ENCODE data around the gene CEPT1. TPM values are rescaled to one million over a fixed set of nuclear protein-coding genes. Genes with fewer than 3 reads are reported as not detected.
"Not testable (repeated sequence)": the region's sequence is repeated elsewhere in the genome, so short reads cannot be mapped to it uniquely, and the experiment has no call there.

CEPT1 gene
- 14.4 TPM for total RNA-seq
- long read RNA-seq, transcript CEPT1-201 (9 exons, 2,198 nt) = major isoform, 8 of 12 reads
- long read RNA-seq, partial matches to known transcripts = 1 of 12 reads
- long read RNA-seq, other reads (novel, unspliced or antisense) = 2 of 12 reads

DNA sequence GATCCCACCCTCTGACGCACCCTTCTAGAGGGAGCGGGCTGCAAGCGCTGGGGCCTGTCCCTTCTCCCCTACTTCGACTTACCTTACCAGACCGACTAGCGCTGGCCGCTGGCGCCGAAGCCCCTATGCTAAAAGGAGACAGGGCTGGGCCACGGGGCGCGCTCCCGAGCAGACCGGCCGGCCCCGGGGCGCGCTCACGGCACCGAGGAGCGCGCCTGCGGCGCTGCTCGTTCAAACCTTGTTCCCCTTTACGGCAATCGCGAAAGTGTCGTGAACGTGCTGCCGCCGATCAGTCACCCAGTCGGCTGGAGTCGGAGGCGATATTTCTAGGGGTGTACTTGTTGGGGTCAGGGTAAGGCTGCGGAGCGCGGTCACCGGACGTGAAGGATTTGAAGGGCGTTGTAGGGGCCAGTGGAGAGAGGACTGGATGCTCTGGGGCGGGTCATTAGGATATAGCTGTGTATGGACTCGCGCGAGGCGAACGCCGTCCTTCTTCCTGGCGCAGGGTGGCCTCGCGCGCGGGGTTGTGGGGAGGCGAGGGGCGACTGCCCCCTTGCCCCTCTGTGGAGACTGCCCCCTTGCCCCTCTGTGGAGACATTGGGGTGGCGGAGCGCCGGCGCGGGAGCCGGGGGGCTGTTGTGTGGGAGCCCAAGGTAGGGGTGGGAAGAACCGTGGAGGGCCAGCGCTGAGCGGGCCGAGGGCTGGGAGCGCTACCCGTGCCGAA, at the start of gene CEPT1, which contains the start of gene DRAM2:
CEPT1 (plus strand) TSS at position 268 of the 724 bp plus-strand sequence. CDS start 7,492 bp downstream, outside the sequence.
DRAM2 (minus strand) TSS at position 138 of the 724 bp plus-strand sequence. CDS start 8,539 bp downstream, outside the sequence.
- ATAC-seq (peak; percentile 98), DNase-seq (peak; percentile 95)
- intact Hi-C loops (cut with micrococcal nuclease) = no loop called here

DNA sequence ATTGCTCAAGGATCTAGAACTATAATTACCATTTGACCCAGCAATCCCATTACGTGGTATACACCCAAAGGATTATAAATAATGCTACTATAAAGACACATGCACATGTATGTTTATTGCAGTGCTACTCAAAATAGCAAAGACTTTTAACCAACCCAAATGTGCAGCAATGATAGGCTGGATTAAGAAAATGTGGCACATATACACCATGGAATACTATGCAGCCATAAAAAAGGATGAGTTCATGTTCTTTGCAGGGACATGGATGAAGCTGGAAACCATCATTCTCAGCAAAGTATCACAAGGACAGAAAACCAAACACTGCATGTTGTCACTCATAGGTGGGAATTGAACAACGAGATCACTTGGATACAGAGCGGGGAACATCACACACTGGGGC, 44.6 kb upstream of the CEPT1 start:
- intact Hi-C loops (cut with micrococcal nuclease); ATAC-seq; DNase-seq: not testable (repeated sequence)

DNA sequence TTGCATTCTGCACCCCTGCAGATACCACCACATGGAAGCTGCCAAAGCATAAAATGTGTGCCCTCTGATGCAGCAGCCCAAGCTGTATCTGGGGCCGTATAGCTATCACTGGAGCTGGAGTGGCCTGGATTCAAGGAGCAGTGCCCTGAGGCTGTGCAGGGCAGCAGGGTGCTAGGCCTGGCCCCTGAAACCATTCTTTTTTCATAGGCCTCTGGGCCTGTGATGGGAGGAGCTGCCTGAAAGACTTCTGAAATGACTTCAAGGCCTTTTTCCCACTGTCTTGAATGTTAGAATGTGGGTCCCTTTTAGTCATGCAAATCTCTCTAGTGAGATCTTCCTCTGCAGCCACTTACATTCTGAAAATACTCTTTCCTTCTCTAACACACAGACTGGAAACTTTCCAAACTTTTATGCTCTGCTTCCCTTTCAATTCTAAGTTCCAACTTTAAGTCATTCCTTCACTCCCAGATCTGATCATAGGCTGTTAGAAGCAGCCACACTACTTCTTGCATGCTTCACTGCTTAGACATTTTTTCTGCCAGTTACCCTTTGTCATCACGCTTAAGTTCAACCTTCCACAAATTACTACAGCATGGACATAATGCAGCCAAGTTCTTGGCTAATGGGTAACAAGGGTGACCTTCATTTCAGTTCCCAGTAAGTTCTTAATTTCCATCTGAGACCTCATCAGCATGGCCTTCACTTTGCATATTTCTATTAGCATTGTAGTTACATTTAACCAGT, 42.5 kb upstream of the CEPT1 start:
- intact Hi-C loops (cut with micrococcal nuclease) = no loop called here
- ATAC-seq = no peak
- no peak for DNase-seq

DNA sequence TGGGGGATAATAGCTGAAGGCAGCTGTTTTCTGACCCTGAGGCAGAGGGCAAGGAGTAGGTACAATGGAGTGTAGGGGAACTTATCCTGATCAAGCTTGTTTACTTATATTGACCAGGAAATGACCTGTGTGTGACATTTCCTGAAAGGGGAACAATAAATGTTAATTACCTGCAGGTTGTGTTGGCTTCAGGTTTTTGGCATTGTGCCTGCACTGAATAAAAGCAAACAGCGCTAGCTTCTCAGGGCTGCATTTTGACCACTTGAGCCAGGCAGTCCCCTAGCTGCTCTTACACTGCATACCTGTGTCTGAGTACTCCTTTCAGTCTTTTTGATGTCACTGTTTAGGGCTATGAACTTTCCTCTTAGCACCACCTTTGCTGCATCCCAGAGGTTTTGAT, 40.7 kb upstream of the CEPT1 start:
- intact Hi-C loops (cut with micrococcal nuclease) = no loop called here
- ATAC-seq (no peak), DNase-seq (no peak)

DNA sequence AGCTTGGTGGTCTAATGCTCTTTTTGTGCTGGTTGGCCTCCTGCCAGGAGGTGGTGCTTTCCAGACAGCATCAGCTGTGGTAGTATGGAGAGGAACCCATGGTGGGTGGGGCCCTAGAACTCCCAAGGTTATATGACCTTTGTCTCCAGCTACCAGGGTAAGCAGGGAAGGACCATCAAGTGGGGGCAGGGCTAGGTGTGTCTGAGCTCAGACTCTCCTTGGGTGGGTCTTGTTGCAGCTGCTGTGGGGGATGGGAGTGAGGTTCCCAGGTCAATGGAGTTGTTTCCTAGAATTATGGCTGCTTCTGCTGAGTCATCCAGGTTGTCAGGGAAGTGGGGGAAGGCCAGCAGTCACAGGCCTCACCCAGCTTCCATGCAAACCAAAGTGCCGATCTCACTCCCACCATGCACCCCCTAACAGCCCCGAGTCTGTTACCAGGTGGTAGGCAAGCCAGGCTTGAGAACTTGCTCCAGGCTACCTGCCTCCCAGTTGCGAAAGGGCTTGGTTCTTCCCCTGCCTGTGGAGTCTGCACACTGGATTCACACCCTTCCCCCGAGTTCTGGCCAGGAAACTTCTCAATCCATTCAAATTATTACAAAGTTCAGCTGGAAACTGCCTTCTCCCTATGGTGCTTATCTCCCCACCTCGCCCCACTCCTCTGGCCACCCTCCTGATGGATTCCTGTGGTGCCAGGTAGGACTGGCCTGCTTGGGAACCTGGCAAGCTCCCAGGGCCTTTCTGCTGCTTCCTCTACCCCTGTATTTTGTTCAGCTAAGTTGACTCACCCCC, 38.0 kb upstream of the CEPT1 start:
- intact Hi-C loops (cut with micrococcal nuclease) = no loop called here
- DNase-seq (no peak), ATAC-seq (no peak)

DNA sequence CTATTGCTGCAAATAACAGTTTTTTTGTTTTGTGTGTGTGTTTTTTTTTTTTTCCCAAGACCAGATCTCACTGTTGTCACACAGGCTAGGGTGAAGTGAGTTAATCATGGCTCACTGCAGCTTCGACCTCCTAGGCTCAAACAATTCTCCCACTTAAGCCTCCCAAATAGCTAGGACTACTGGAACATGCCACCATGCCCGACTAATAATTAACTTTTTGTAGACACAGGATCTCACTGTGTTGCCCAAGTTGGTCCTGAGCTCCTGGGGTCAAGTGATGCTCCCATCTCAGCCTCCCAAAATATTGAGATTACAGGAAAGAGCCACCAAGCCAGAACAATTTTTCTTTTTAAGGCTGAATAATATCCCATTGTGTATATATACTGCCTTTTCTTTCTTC, 35.0 kb upstream of the CEPT1 start:
- DNase-seq (no peak), ATAC-seq (no peak)
- intact Hi-C loops (cut with micrococcal nuclease) = no loop called here

DNA sequence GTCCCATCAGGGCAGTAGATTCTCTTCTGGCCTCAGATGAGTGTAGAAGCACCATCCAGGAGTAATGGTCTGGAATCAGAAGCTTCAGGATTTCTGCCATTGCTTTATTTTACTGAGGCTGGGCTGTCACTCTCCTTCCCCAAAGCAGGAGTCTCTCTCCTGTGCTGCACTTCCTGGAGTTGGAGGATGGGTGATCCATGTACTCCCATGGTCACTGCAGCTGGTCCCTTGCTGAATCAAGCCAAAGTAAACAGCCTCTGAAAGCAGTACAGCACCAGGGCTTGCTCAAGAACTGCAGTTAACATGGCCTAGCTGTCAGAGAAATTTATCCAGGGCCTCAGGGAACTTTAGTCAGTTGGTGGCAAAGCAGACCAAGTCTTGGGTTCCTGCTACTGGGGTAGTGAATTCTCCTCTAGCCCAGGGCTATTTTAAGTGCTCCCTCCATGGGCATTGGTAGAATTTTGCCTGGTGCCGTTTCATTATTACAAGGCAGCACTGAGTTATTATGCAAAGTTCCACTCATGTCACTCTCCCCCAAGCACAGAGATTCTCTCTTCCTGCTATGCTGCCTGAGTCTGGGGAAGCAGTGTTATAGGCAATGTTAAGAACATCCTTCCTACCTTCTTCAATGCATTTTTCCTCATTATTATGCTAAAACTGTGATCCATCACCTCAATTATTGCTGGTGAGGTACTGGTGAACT, 29.7 kb upstream of the CEPT1 start:
- intact Hi-C loops (cut with micrococcal nuclease) = no loop called here
- ATAC-seq (peak; percentile 40), DNase-seq (no peak)

DNA sequence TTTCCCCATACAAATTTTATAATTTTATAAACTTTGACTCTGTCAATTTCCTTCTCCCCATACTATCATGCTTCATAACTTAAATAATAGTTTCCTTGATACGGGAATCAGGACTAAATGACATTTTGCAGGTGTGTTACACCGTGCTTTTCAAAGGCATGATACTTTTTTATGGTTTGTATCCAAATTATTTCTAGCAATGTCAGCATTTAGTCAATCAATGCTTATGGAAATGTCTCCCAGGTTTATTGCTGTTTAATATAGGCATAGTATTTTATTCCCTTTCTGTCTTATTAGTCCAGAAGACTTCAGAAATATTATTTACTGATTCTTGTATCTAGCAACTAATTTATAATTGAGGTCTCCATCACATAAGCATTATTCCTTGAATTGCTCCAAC, 23.5 kb upstream of the CEPT1 start:
- DNase-seq (no peak), ATAC-seq (no peak)
- intact Hi-C loops (cut with micrococcal nuclease) = no loop called here

DNA sequence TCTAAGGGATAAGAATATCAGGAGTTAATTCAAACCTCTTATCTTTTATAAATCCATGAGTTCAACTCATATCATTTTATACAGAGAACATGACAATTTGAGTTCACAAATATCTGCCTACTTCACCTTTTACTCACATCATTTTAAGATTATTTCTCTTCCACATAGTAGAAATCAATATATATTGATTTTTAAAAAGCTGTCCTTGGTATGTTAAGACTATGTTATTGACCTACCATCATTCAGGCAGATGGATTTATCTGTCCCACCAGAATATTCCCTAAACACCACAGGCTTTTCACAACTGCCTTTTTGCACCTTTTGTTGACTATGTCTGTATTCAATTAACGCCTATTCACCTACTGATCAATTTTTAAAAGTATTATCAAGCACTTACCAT, 13.7 kb upstream of the CEPT1 start:
- DNase-seq = no peak
- ATAC-seq = no peak
- intact Hi-C loops (cut with micrococcal nuclease) = no loop called here

DNA sequence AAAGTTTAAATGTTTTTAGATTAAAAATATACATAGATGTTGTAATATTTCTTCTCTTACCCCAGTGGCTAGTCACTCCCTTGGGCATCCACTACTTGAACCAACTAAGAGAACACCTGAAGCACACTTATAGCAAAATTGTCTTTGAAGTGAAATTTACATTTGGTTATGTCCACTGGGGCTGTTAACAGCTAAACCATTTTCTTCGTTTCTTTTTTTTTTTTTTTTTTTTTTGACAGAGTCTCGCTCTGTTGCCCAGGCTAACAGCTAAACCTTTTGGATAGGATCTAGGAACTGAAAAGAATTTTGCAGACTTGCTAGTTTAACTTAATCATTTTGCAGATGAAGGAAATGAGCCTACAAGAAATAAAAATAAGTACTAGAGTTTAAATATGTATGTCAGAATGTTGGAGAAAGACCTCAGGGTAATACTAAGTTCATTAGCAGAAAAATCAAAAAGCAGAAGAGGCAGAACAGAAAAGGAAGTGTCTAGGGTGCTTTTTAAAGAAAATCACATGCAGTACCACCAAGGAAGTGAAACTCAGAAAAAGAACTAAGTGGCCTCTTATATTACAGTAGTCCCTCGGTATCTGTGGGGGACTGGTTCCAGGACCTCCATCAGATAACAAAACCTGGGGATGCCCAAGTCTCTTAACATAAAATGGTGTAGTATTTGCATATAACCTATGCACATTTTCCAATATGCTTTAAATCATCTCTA, 11.9 kb upstream of the CEPT1 start:
- intact Hi-C loops (cut with micrococcal nuclease) = no loop called here
- DNase-seq (no peak), ATAC-seq (peak; percentile 51)

DNA sequence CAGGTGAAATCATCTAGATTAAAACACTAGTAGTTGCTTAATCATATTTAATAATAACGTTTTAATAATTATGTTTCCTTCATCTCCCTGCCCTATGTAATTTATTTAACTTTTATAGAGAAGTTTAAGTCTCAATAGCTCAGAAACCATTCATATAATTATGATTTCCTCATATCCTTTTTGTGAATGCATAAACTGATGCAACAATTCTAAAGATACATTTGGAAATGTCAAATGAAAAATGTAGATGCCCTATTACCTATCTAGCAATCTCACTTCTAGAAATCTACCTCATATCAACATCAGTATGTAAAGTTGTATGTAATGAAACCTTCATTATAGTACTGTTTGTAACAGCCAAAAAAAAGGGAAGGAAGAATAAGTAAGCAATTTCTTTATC, 10.6 kb upstream of the CEPT1 start:
- intact Hi-C loops (cut with micrococcal nuclease) = no loop called here
- no peak for ATAC-seq
- no peak for DNase-seq

DNA sequence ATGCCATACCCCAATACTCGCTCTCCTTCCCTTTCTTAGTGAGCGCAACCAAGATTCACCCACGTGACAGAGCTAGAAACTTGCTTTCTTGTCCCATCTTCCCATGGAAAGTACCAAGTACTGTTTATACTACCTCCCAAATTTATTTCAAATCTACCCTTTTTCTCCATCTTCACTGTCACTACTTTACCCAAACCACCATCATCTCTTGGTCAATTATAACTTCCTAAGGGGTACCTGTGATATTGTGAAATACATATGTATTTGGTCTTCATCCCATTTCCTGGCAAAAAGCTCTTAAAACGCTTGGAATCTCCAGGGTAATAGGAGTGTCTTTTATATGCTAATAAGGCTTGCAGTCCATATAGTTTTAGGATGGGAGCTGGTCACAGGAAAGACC, 8.3 kb upstream of the CEPT1 start:
- no peak for DNase-seq
- no peak for ATAC-seq
- intact Hi-C loops (cut with micrococcal nuclease) = no loop called here

DNA sequence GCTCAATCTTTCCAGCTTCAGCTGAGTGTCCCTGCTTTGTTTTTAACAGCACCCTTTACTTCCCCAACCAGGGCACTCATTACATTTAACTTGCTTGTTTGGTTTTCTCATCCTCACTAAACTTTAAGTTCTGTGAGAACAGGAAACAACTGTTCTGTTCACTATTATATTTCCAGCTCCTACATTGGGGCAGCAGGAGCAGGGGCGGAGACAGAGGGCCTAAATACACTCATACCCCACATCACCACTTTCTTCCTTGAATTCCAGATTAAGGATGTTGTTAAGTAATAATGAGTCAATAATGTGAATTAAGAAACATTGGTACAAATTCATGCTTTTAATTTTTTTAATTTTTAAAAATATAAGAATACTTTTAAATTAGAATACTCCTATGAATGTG, 6.2 kb upstream of the CEPT1 start:
- ATAC-seq = no peak
- DNase-seq = no peak
- intact Hi-C loops (cut with micrococcal nuclease) = no loop called here

DNA sequence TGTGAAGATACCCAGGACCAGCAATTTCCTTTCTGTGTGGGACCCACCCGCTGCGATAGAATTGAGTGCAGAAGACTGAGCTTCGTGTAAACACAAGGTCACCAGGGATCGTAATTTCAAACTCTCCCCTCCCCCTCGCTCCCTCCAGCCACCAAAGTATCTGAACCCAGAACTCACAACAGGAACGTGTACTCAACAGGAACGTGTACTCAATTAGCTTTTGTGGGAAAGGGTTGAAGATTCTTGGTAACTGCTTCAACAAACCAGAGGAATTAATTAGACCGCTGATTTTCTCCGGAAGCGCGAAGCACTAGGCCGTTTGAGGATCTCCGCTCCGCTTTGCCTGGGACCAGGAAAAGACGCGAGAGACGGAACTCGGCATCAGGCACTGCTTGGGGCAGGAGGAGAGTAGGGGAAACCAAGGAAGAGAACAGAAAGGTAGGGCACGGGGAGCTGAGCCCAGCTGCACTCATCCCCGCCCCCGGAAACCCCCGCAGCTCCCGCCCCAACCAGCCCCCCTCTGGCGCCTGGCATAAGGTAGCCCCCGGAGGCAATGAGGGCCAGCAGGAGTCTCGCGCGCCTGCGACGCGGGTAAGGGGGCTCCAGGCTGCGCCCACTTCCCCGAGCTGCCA, 583 bp upstream of the CEPT1 start:
- peak; percentile 59 for DNase-seq
- intact Hi-C loops (cut with micrococcal nuclease) = no loop called here
- ATAC-seq = peak; percentile 70

DNA sequence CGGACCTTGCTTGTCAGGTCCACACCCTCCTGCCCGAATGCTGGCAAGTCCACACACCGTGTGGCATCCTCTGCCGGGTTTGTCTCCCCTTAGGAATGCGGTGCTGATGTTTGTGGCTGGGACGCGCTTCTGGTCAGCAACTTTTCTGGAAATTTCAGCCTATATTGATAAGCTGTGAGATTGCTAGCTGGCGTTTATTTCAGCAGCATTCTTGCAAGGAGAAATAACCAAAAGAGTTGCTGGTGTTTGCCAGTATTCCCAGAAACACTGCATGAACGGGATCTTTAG, 601 bp downstream of the CEPT1 start:
- ATAC-seq (no peak), DNase-seq (no peak)
- intact Hi-C loops (cut with micrococcal nuclease) = no loop called here

DNA sequence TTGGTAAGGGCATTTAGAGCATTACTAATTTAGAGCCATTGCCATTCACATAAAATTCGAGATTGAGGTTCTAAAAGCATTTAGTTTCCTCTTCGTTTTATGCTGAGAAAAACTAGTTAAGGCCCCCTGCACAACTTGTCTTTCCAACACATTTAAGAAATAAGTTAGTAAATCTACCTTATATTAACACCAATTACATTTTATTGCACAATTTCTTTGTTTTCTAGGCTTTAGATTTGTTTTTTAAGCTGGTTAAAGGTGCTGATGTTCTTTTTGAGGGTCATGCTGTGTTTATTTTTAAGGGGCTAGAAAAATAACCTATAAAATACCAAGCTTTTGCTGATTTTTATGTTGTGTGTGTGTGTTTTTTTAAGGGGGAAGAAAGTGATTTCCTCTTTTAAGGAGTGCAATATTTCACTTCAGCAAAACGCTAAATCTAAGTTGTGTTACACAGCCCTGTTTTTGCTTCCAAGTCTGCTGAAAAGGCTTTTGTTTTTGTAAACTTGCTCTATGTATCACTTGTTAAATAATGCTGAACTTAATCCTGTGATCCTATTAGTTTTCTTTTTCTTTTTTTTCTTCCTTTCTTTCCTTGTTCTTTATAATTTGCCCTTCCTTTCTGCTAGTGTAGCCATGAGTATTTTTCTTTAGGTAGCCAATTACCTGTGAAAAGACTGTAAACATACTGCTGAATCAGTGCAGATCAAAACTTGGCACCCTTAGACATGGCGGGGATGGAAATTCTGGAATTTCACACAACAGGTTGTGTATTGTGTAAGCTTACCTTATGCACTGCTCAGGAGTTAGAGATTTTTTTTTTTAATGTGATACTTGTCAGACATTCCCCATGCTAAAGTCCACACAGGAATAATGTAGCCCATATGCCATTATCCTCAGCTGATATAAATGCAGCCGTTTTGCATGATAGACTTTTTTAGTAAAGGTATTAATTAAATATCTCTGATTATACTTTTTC, 1.5 kb downstream of the CEPT1 start:
- DNase-seq (no peak), ATAC-seq (no peak)
- intact Hi-C loops (cut with micrococcal nuclease) = no loop called here

DNA sequence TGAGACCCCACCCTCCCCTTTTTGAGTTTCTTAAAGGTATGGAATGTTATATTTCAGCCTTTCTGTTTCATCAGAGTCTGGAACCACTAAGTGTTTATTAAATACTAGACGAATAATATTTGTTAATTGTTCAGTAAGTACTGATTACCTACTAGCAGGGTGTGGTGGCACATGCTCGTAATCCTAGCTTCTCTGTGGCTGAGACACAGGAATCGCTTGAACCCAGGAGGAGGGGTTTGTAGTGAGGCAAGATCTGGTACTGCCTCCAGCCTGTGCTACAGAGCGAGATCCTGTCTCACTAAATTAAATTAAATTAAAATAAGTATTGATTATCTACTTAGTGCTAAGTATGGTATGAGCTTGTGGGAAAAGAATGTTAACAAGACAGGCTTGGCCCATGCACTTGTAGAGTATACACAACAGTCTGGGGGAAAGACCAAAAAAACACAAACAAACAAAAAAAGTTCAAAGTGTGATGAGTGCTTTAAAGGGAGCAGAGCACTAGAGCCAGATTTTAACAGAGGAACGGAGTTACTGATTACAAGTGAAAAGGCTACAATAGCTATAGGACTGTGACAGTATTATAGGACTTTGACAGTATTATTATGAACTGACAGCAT, 2.4 kb downstream of the CEPT1 start:
- ATAC-seq = no peak
- intact Hi-C loops (cut with micrococcal nuclease) = no loop called here
- DNase-seq = no peak
